ENCODE measurements around the gene ADD3. TPM values are rescaled to one million over a fixed set of nuclear protein-coding genes. Genes with fewer than 3 reads are reported as not detected.
"Not testable (repeated sequence)": the region's sequence is repeated elsewhere in the genome, so short reads cannot be mapped to it uniquely, and the experiment has no call there.

ADD3 gene
- total RNA-seq, 1 experiment from 2014 or later = 86.7 TPM

- TF ChIP-seq ARID4B (CRISPR knock-in tag; IDR thresholded peaks at IDR 0.05; ENCODE audit: borderline replicate concordance) = no peak
These were observed 38.0 kb downstream of the ADD3 start (continued) for GRCh38 chr10:110045772-110046171.

- POLR2A ChIA-PET; CTCF ChIA-PET; DNase-seq (ENCODE audit: low spot score); H3K4me3 Mint-ChIP-seq; H3K27me3 Mint-ChIP-seq (ENCODE audit: low read depth); ATAC-seq; H3K4me1 Mint-ChIP-seq; H3K27ac Mint-ChIP-seq: not testable (repeated sequence)
- H3K36me3 Mint-ChIP-seq = peaks cover 34% of the 10 kb centered on the region
- peaks cover 36% of the 10 kb centered on the region for H3K9me3 Mint-ChIP-seq
These were observed 40.4 kb downstream of the ADD3 start for GRCh38 chr10:110048145-110048544.

GRCh38 chr10:110048781-110049180, 41.0 kb downstream of the ADD3 start:
- Mint-ChIP-seq H3K4me1 (no peaks in the 10 kb centered on the region), H3K9me3 (peaks cover 33% of the 10 kb centered on the region), H3K27me3 (ENCODE audit: low read depth) (no peaks in the 10 kb centered on the region; the same call in 1 of the 2 replicates), H3K36me3 (peaks cover 34% of the 10 kb centered on the region), H3K27ac (no peak overlapping the region), H3K4me3 (no peak overlapping the region)
- POLR2A ChIA-PET = no interaction called here
- ATAC-seq (no peak), DNase-seq (ENCODE audit: low spot score) (no peak)
- CTCF ChIA-PET = no interaction called here
- TF ChIP-seq ZNF425 (CRISPR knock-in tag; conservative IDR thresholded peaks at IDR 0.05) (no peak), KAT7 (CRISPR knock-in tag; IDR thresholded peaks at IDR 0.05; ENCODE audit: borderline replicate concordance) (no peak), HMGA2 (CRISPR knock-in tag; IDR thresholded peaks at IDR 0.05) (no peak), TP53 (CRISPR knock-in tag; IDR thresholded peaks at IDR 0.05) (no peak), FOXP4 (CRISPR knock-in tag; IDR thresholded peaks at IDR 0.05) (no peak), NR3C1 (CRISPR knock-in tag; conservative IDR thresholded peaks at IDR 0.05; ENCODE audit: low read depth) (no peak), JUN (CRISPR knock-in tag; IDR thresholded peaks at IDR 0.05) (no peak), ZNF263 (CRISPR knock-in tag; IDR thresholded peaks at IDR 0.05; ENCODE audit: low read depth) (no peak), USF1 (CRISPR knock-in tag; IDR thresholded peaks at IDR 0.05) (no peak), PRRX2 (CRISPR knock-in tag; IDR thresholded peaks at IDR 0.05) (no peak), NFATC4 (CRISPR knock-in tag; IDR thresholded peaks at IDR 0.05) (no peak), ZNF532 (CRISPR knock-in tag; IDR thresholded peaks at IDR 0.05; ENCODE audit: borderline replicate concordance) (no peak), HMGXB4 (CRISPR knock-in tag; IDR thresholded peaks at IDR 0.05) (no peak), SMAD4 (CRISPR knock-in tag; IDR thresholded peaks at IDR 0.05) (no peak), ZNF512 (CRISPR knock-in tag; IDR thresholded peaks at IDR 0.05; ENCODE audit: borderline replicate concordance) (no peak)

All from WTC11 (cell line).